Lung (tissue), 12 donors: ENCODE data around the gene FBXO17. TPM values are rescaled to one million over a fixed set of nuclear protein-coding genes. Genes with fewer than 3 reads are reported as not detected.

Source experiments
- ATAC-seq: fragments of 200-7000 bp; cut with Tn5 transposase; one replicate; pipeline ENCODE4 v1.9.1; 2020; ENCODE audit warnings: moderate number of reproducible peaks; ENCODE audit not compliant: insufficient read depth, low FRiP score
- DNase-seq, 3 donors: peaks; one replicate each; pipeline ENCODE4 v3.0.0-alpha.2; 2013 to 2017
- H3K27ac ChIP-seq, 2 donors: one replicate each; pipeline ENCODE4 v1.5.1; 2013; ENCODE audit warnings: mild to moderate bottlenecking in 2 of 2, moderate library complexity in 2 of 2, control low read depth in 1 of 2, inconsistent platforms in 1 of 2, low read depth in 1 of 2, low read length in 1 of 2
- H3K27me3 ChIP-seq, 3 donors: one replicate each; pipeline ENCODE4 v1.5.1; 2013; ENCODE audit warnings: low read length in 2 of 3; ENCODE audit not compliant: control insufficient read depth in 3 of 3, insufficient read depth in 3 of 3
- H3K36me3 ChIP-seq, 4 donors: one replicate each; pipeline ENCODE4 v1.5.1; 2013; ENCODE audit warnings: low read length in 4 of 4, mild to moderate bottlenecking in 1 of 4, moderate library complexity in 1 of 4; ENCODE audit not compliant: control insufficient read depth in 4 of 4, insufficient read depth in 4 of 4
- H3K4me1 ChIP-seq, 5 donors: one replicate each; pipeline ENCODE4 v1.5.1; 2013; ENCODE audit warnings: low read length in 5 of 5, mild to moderate bottlenecking in 2 of 5, moderate library complexity in 1 of 5; ENCODE audit not compliant: control insufficient read depth in 5 of 5, insufficient read depth in 5 of 5
- H3K4me3 ChIP-seq: one replicate; pipeline ENCODE4 v1.5.1; 2013; ENCODE audit warnings: mild to moderate bottlenecking, control low read depth, moderate library complexity
- H3K9ac ChIP-seq, 2 donors: one replicate each; pipeline ENCODE4 v1.5.1; 2013; ENCODE audit warnings: low read length in 2 of 2, control low read depth in 1 of 2; ENCODE audit not compliant: insufficient read depth in 1 of 2
- H3K9me3 ChIP-seq, 4 donors: one replicate each; pipeline ENCODE4 v1.5.1; 2013; ENCODE audit warnings: low read length in 3 of 4, mild to moderate bottlenecking in 1 of 4, moderate library complexity in 1 of 4; ENCODE audit not compliant: control insufficient read depth in 4 of 4, insufficient read depth in 3 of 4
- CTCF ChIP-seq: IDR thresholded peaks from 2 replicates; pipeline ENCODE4 v1.5.1; 2012; ENCODE audit warnings: mild to moderate bottlenecking; ENCODE audit errors: control extremely low read depth, extremely low read depth
- WGBS, 2 donors: extraction: QIAGEN DNeasy Blood & Tissue Kit; methylation state at CpG; one replicate each; pipeline ENCODE4 v1.1.7; 2013; 5-methylcytosine and 5-hydroxymethylcytosine counted together
- polyA plus RNA-seq, 2 donors: library from polyadenylated mRNA; stranded (reverse); fragments of 200-250 nt; gene quantifications; one replicate each; pipeline ENCODE4 v1.2.1, GENCODE V29; 2013
- total RNA-seq, 2 donors: library from RNA; depleted of rRNA in 1 of 2; stranded (reverse); fragments of >200 nt in 1 of 2; gene quantifications; one replicate each; pipeline ENCODE4 v1.2.1, GENCODE V29; 2014 to 2021
- donor health status: control.
- donor health status: control.
- donor health status: Bipolar disorder and iron deficiency.
- donor health status: healthy.
- donor health status: DM: yes; HTN: yes; CAD: no.

Gene FBXO17
- total and polyA plus RNA-seq, 4 donors: 5.1 to 18.8 (median 8.9) TPM

GRCh38 chr19:39017646-39018045 lies 42.1 kb upstream of the FBXO17 start:
- Histone ChIP-seq H3K4me1 (no peaks in the 10 kb centered on the region), H3K4me3 (no peak overlapping the region), H3K36me3 (no peaks in the 10 kb centered on the region), H3K9ac (no peak overlapping the region), H3K9me3 (no peaks in the 10 kb centered on the region), H3K27me3 (no peaks in the 10 kb centered on the region), H3K27ac (no peak overlapping the region)
- DNase-seq: no peak
- no peak for TF ChIP-seq CTCF
- ATAC-seq: no peak
- 91 to 94% methylated on average over 4 of the region's 4 CpGs for WGBS, 2 donors

DNA sequence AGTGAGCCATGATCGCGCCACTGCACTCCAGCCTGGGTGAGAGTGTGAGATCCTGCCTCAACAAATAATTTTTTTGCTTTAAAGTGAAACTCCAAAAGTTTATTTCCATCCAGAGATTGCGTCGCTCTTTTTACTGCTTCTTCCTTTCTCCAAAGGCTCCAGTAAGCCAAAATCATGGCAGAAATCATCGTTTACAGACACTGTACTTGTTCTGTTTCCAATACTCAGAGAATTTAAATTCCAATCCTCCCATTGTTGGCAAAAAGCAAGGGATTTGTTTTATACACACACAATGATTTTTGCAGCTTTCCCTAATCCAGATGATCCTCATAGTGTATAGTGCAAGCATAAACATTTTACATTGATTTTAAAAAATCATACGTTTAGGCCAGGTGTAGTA lies 41.5 kb upstream of the FBXO17 start:
- no peaks in the 10 kb centered on the region for H3K4me1 ChIP-seq
- no peaks in the 10 kb centered on the region for H3K27me3 ChIP-seq
- no peak for DNase-seq
- H3K9ac ChIP-seq: no peak overlapping the region
- 81 to 90% methylated on average over 6 of the region's 6 CpGs for WGBS, 2 donors
- no peak for ATAC-seq
- H3K4me3 ChIP-seq: no peak overlapping the region
- no peak overlapping the region for H3K27ac ChIP-seq
- H3K36me3 ChIP-seq: no peaks in the 10 kb centered on the region
- no peak for TF ChIP-seq CTCF
- no peaks in the 10 kb centered on the region for H3K9me3 ChIP-seq

DNA sequence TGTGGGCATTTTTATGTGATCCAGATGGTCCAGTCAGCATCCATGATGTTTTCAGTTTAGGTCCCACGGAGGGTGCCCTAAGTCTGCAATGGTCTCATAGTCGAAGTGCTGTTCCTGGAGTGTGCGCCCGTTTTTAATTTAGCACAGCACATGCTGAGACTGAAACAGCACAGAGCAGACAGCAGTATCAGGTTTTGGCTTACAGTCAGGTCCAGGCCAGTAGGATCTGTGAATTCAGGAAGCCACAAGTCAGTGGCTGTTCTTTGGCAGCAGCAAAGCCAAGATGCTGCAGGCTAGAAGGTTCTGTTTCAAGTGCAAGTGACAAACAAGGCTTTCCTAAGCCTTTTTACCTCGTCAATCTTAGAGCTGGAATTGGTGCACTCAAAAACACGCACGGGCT lies 38.5 kb upstream of the FBXO17 start:
- H3K4me3 ChIP-seq: no peak overlapping the region
- no peak for TF ChIP-seq CTCF
- H3K27me3 ChIP-seq: no peaks in the 10 kb centered on the region
- H3K36me3 ChIP-seq: no peaks in the 10 kb centered on the region
- 70 to 81% methylated on average over 7 of the region's 7 CpGs for WGBS, 2 donors
- H3K9me3 ChIP-seq: no peaks in the 10 kb centered on the region
- no peak overlapping the region for H3K9ac ChIP-seq
- DNase-seq: no peak
- no peak overlapping the region for H3K27ac ChIP-seq
- no peaks in the 10 kb centered on the region for H3K4me1 ChIP-seq
- ATAC-seq: no peak

GRCh38 chr19:39009001-39009400 lies 33.5 kb upstream of the FBXO17 start:
- Histone ChIP-seq H3K4me1 (no peaks in the 10 kb centered on the region), H3K27me3 (no peaks in the 10 kb centered on the region), H3K4me3 (no peak overlapping the region), H3K36me3 (no peaks in the 10 kb centered on the region), H3K9me3 (no peaks in the 10 kb centered on the region), H3K9ac (no peak overlapping the region), H3K27ac (no peak overlapping the region)
- WGBS, 2 donors: 82 to 87% methylated on average over 6 of the region's 6 CpGs
- DNase-seq (no peak), ATAC-seq (no peak)
- no peak for TF ChIP-seq CTCF
